SH-SY5Y (cell line): Measurements from ENCODE around the gene CACNG7.

ENCODE experiments used
- GATA2 ChIP-seq: IDR thresholded peaks from 2 replicates; pipeline ENCODE4 v1.6.1; 2011; ENCODE audit warnings: mild to moderate bottlenecking, low read depth, low read length
- GATA3 ChIP-seq: IDR thresholded peaks from 2 replicates; pipeline ENCODE4 v1.6.1; 2011; ENCODE audit warnings: low read depth, mild to moderate bottlenecking, low read length, moderate library complexity

DNA sequence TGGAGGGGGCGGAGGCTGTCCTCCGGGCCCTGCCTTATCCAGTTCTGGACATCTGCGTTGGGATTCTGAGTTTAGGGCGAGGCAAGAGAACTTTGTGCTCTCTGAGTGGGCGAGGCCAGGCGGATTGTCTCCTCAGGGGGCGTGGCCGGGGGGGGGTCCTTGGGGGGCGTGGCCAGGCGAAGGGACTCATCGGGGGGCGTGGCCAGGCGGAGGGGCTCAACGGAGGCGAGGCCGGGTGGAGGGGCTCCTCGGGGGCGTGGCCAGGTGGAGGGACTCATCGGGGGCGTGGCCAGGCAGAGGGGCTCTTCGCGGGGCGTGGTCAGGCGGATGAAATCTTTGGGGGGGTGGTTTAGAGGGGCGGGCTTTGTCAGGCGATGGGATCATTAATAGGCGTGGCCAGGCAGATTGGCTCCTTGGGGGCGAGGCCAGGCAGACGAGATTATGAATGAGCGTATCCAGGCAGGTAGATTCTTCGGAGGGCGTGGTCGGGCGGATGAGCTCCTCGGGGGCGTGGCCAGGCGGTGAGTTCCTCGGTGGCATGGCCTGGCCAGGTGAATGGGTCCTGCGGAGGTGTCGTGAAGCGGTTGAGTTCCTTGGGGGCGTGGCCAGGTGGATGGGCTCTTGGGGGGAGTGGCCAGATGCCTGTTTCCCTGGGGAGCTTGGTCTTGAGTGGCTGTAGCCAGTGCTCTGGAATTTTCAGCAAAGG, 10.3 kb upstream of the CACNG7 start:
- TF ChIP-seq GATA2 (no peak), GATA3 (no peak)
